Effector memory CD8-positive, alpha-beta T cell (primary cell): ENCODE measurements around the gene LITAF.

ENCODE experiments used
- ATAC-seq: fragments of 150-1000 bp; cut with Tn5 transposase; replicated peaks from 2 replicates; pipeline ENCODE4 v1.10.0; 2021; ENCODE audit warnings: mild to moderate bottlenecking, moderate library complexity
- DNase-seq, 3 experiments: peaks; one replicate each; pipeline ENCODE4 v3.0.0; 2021
- H3K27ac Mint-ChIP-seq, 2 donors: one replicate each; pipeline ENCODE4 v1.8.0; 2022; ENCODE audit warnings: mild to moderate bottlenecking in 2 of 2, mixed read lengths in 2 of 2, moderate library complexity in 2 of 2
- H3K27me3 Mint-ChIP-seq, 2 donors: one replicate each; pipeline ENCODE4 v1.8.0; 2022; ENCODE audit warnings: mixed read lengths in 2 of 2
- H3K36me3 Mint-ChIP-seq: one replicate; pipeline ENCODE4 v1.8.0; 2022; ENCODE audit warnings: mild to moderate bottlenecking, moderate library complexity, mixed read lengths; ENCODE audit not compliant: insufficient read depth
- H3K4me1 Mint-ChIP-seq, 2 donors: one replicate each; pipeline ENCODE4 v1.8.0; 2022; ENCODE audit warnings: low read depth in 2 of 2, mixed read lengths in 2 of 2
- H3K4me3 Mint-ChIP-seq, 2 donors: one replicate each; pipeline ENCODE4 v1.8.0; 2022; ENCODE audit warnings: mild to moderate bottlenecking in 2 of 2, mixed read lengths in 2 of 2, moderate library complexity in 2 of 2
- H3K9me3 Mint-ChIP-seq, 2 donors: one replicate each; pipeline ENCODE4 v1.8.0; 2022; ENCODE audit warnings: mixed read lengths in 2 of 2
- total RNA-seq, 9 experiments: gene quantifications; one replicate each; lab custom pipeline; 2026; lab: John Stamatoyannopoulos, UW

Gene LITAF
- total RNA-seq: 97.1 to 427 (median 121) reads per million in 9 experiments

GRCh38 chr16:11586856-11587642, at the start of gene LITAF:
Gene LITAF (minus strand): TSS chr16:11586919. CDS start chr16:11556730, 30,189 bp downstream.
- H3K9me3 Mint-ChIP-seq: no peaks in the 10 kb centered on the region

GRCh38 chr16:11636172-11636721, 49.5 kb upstream of the LITAF start:
- H3K27me3 Mint-ChIP-seq: no peaks in the 10 kb centered on the region
- ATAC-seq (peak; percentile 18), DNase-seq (no peak)
- no peak overlapping the region for H3K4me3 Mint-ChIP-seq
- H3K36me3 Mint-ChIP-seq: no peaks in the 10 kb centered on the region
- no peak overlapping the region for H3K27ac Mint-ChIP-seq
- H3K4me1 Mint-ChIP-seq: peaks cover 24 to 28% of the 10 kb centered on the region in 2 donors
- H3K9me3 Mint-ChIP-seq: no peaks in the 10 kb centered on the region

More at GRCh38 chr16:11586856-11587642, at the start of gene LITAF:
- Mint-ChIP-seq H3K27ac (peak within 1 kb of the TSS; percentile 97 to 98), H3K27me3 (no peaks in the 10 kb centered on the region), H3K4me3 (peak within 1 kb of the TSS; percentile 91 to 97), H3K36me3 (peaks cover 46% of the 10 kb centered on the region), H3K4me1 (peaks cover 27 to 33% of the 10 kb centered on the region in 2 donors)
- DNase-seq: peak; percentile 43 to 63 (median 45)
- peak; percentile 61 for ATAC-seq

GRCh38 chr16:11635679-11636171, 49.0 kb upstream of the LITAF start:
- DNase-seq: no peak
- Mint-ChIP-seq H3K4me3 (no peak overlapping the region), H3K36me3 (no peaks in the 10 kb centered on the region), H3K9me3 (no peaks in the 10 kb centered on the region), H3K27ac (no peak overlapping the region), H3K27me3 (no peaks in the 10 kb centered on the region), H3K4me1 (peaks cover 19 to 26% of the 10 kb centered on the region in 2 donors)
- ATAC-seq: no peak

GRCh38 chr16:11635113-11635652, 48.5 kb upstream of the LITAF start:
- Mint-ChIP-seq H3K4me1 (peaks cover 14 to 21% of the 10 kb centered on the region in 2 donors), H3K9me3 (no peaks in the 10 kb centered on the region), H3K27me3 (no peaks in the 10 kb centered on the region), H3K36me3 (no peaks in the 10 kb centered on the region), H3K4me3 (no peak overlapping the region), H3K27ac (no peak overlapping the region)
- DNase-seq (no peak), ATAC-seq (no peak)

GRCh38 chr16:11634312-11634711, 47.6 kb upstream of the LITAF start:
- Mint-ChIP-seq H3K4me1 (peaks cover 13 to 21% of the 10 kb centered on the region in 2 donors), H3K36me3 (no peaks in the 10 kb centered on the region), H3K27ac (peak overlapping the region in 1 of 2 donors; percentile 33), H3K9me3 (no peaks in the 10 kb centered on the region), H3K27me3 (no peaks in the 10 kb centered on the region), H3K4me3 (no peak overlapping the region)
- no peak for DNase-seq
- ATAC-seq: no peak

- Mint-ChIP-seq H3K36me3 (no peaks in the 10 kb centered on the region), H3K27ac (no peak overlapping the region), H3K4me1 (peaks cover 17 to 25% of the 10 kb centered on the region in 2 donors)
Measured at GRCh38 chr16:11633113-11633512, 46.4 kb upstream of the LITAF start.

GRCh38 chr16:11632455-11632939, 45.8 kb upstream of the LITAF start:
- Mint-ChIP-seq H3K27me3 (no peaks in the 10 kb centered on the region), H3K36me3 (no peaks in the 10 kb centered on the region), H3K9me3 (no peaks in the 10 kb centered on the region), H3K27ac (no peak overlapping the region), H3K4me1 (peaks cover 19 to 25% of the 10 kb centered on the region in 2 donors), H3K4me3 (no peak overlapping the region)
- DNase-seq (no peak), ATAC-seq (no peak)

More at GRCh38 chr16:11633113-11633512, 46.4 kb upstream of the LITAF start:
- Mint-ChIP-seq H3K9me3 (no peaks in the 10 kb centered on the region), H3K27me3 (no peaks in the 10 kb centered on the region), H3K4me3 (no peak overlapping the region)
- ATAC-seq: no peak
- DNase-seq: no peak

- H3K9me3 Mint-ChIP-seq: no peaks in the 10 kb centered on the region
- ATAC-seq: no peak
Measured at GRCh38 chr16:11631214-11631613, 44.5 kb upstream of the LITAF start.

GRCh38 chr16:11630768-11631056, 44.0 kb upstream of the LITAF start:
- Mint-ChIP-seq H3K27ac (peak overlapping the region in 1 of 2 donors; percentile 62), H3K4me3 (no peak overlapping the region), H3K36me3 (no peaks in the 10 kb centered on the region), H3K9me3 (no peaks in the 10 kb centered on the region), H3K4me1 (peaks cover 16 to 20% of the 10 kb centered on the region in 2 donors), H3K27me3 (no peaks in the 10 kb centered on the region)
- DNase-seq (no peak), ATAC-seq (no peak)

More at GRCh38 chr16:11631214-11631613, 44.5 kb upstream of the LITAF start:
- Mint-ChIP-seq H3K4me3 (no peak overlapping the region), H3K4me1 (peaks cover 19 to 21% of the 10 kb centered on the region in 2 donors), H3K36me3 (no peaks in the 10 kb centered on the region), H3K27ac (no peak overlapping the region), H3K27me3 (no peaks in the 10 kb centered on the region)
- DNase-seq: no peak

- H3K4me1 Mint-ChIP-seq: peaks cover 16 to 25% of the 10 kb centered on the region in 2 donors
- H3K27ac Mint-ChIP-seq: peak overlapping the region in 1 of 2 donors; percentile 62
- no peaks in the 10 kb centered on the region for H3K36me3 Mint-ChIP-seq
- DNase-seq (no peak), ATAC-seq (no peak)
- H3K4me3 Mint-ChIP-seq: no peak overlapping the region
- no peaks in the 10 kb centered on the region for H3K27me3 Mint-ChIP-seq
- no peaks in the 10 kb centered on the region for H3K9me3 Mint-ChIP-seq
Measured at GRCh38 chr16:11630046-11630767, 43.5 kb upstream of the LITAF start.

- DNase-seq (no peak), ATAC-seq (no peak)
- H3K9me3 Mint-ChIP-seq: no peaks in the 10 kb centered on the region
- peaks cover 21 to 29% of the 10 kb centered on the region in 2 donors for H3K4me1 Mint-ChIP-seq
- no peak overlapping the region for H3K4me3 Mint-ChIP-seq
- no peak overlapping the region for H3K27ac Mint-ChIP-seq
- no peaks in the 10 kb centered on the region for H3K36me3 Mint-ChIP-seq
- H3K27me3 Mint-ChIP-seq: no peaks in the 10 kb centered on the region
Measured at GRCh38 chr16:11629071-11630030, 42.6 kb upstream of the LITAF start.

- Mint-ChIP-seq H3K27me3 (no peaks in the 10 kb centered on the region), H3K4me3 (no peak overlapping the region), H3K27ac (no peak overlapping the region), H3K9me3 (no peaks in the 10 kb centered on the region), H3K4me1 (peaks cover 22 to 25% of the 10 kb centered on the region in 2 donors), H3K36me3 (no peaks in the 10 kb centered on the region)
- DNase-seq (no peak), ATAC-seq (no peak)
Measured at GRCh38 chr16:11627822-11628457, 41.2 kb upstream of the LITAF start.
